ENCODE data around the gene NDST3. TPM values are rescaled to one million over a fixed set of nuclear protein-coding genes. Genes with fewer than 3 reads are reported as not detected.

The NDST3 gene
- total RNA-seq, 1 donor from 2014 or later: 1.5 TPM

DNA sequence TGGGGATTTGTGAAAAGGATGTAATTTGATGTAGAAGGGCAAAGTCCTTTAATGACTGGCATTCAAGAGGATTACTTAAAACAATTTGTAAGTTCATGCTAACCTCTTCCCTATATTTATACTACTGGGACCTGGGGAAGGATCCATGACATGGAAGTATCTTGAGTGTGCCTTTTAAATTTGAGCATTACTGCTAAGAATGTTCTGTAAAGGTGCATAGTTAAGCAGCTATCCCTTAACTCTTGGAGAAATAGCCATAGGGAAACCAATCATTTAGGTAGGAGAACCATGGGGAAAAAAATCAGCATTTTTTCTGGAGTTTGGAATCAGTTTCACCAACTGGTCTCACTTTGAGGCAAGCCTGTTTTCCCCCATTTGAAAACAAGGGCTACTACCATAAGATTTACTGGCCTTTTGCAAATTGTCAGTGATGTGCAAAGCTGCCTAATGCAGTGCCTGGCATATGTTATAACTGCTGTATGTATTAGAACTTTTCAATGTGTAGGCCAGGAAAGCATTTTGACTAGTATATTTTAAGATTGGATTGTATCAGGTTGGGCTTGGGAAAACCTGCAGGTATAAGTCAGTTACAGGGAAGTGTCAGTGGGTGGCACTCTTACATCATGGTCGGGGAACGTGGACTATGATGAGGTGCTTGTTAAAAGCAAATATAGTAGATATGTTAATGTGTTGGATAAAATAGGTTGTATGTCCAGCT, 246.4 kb downstream of the NDST3 start:
- no peak for DNase-seq (ENCODE audit: extremely low spot score, unreplicated experiment)
- H3K4me1 Mint-ChIP-seq (ENCODE audit: unreplicated experiment): peaks cover 29% of the 10 kb centered on the region
- TF ChIP-seq, protein P1, sequence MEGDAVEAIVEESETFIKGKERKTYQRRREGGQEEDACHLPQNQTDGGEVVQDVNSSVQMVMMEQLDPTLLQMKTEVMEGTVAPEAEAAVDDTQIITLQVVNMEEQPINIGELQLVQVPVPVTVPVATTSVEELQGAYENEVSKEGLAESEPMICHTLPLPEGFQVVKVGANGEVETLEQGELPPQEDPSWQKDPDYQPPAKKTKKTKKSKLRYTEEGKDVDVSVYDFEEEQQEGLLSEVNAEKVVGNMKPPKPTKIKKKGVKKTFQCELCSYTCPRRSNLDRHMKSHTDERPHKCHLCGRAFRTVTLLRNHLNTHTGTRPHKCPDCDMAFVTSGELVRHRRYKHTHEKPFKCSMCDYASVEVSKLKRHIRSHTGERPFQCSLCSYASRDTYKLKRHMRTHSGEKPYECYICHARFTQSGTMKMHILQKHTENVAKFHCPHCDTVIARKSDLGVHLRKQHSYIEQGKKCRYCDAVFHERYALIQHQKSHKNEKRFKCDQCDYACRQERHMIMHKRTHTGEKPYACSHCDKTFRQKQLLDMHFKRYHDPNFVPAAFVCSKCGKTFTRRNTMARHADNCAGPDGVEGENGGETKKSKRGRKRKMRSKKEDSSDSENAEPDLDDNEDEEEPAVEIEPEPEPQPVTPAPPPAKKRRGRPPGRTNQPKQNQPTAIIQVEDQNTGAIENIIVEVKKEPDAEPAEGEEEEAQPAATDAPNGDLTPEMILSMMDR (conservative IDR thresholded peaks at IDR 0.05): peak; percentile 77
- H3K9me3 Mint-ChIP-seq: no peaks in the 10 kb centered on the region
- H3K27ac Mint-ChIP-seq: peak overlapping the region; percentile 66
- H3K27me3 Mint-ChIP-seq: no peaks in the 10 kb centered on the region
- peaks cover 27% of the 10 kb centered on the region for H3K36me3 Mint-ChIP-seq
- peak overlapping the region; percentile 95 for H3K4me3 Mint-ChIP-seq

- H3K9me3 Mint-ChIP-seq: no peaks in the 10 kb centered on the region
- H3K27me3 Mint-ChIP-seq: no peaks in the 10 kb centered on the region
- peak overlapping the region; percentile 52 for H3K4me3 Mint-ChIP-seq
- H3K4me1 Mint-ChIP-seq (ENCODE audit: unreplicated experiment): peaks cover 29% of the 10 kb centered on the region
- TF ChIP-seq, protein P1 (conservative IDR thresholded peaks at IDR 0.05): no peak
- H3K36me3 Mint-ChIP-seq: peaks cover 27% of the 10 kb centered on the region
- DNase-seq (ENCODE audit: extremely low spot score, unreplicated experiment): no peak
- H3K27ac Mint-ChIP-seq: no peak overlapping the region
These were observed 247.5 kb downstream of the NDST3 start for GRCh38 chr4:118281611-118282442.

DNA sequence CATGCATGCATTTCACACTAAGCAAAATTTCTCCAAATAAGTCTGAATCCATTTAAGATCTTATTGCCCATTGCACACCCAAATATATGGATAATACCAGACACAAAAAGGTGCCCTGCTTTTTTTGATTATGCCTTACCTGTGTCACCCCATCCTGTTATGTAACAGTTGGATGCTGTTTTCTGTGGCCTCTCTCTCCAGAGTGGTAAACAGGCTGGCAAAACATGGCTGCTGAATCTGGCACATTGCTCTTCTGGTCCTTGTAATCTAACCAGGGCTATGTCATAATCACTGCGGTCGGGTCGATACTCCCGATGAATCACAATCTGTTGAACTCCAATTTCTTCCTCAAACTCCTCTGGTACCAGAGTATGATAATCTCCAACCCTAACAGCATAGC, 248.4 kb downstream of the NDST3 start:
- Mint-ChIP-seq H3K36me3 (peaks cover 27% of the 10 kb centered on the region), H3K27me3 (no peaks in the 10 kb centered on the region), H3K4me1 (ENCODE audit: unreplicated experiment) (peaks cover 29% of the 10 kb centered on the region), H3K9me3 (no peaks in the 10 kb centered on the region), H3K4me3 (no peak overlapping the region), H3K27ac (no peak overlapping the region)
- TF ChIP-seq, protein P1 (conservative IDR thresholded peaks at IDR 0.05): no peak
- no peak for DNase-seq (ENCODE audit: extremely low spot score, unreplicated experiment)

DNA sequence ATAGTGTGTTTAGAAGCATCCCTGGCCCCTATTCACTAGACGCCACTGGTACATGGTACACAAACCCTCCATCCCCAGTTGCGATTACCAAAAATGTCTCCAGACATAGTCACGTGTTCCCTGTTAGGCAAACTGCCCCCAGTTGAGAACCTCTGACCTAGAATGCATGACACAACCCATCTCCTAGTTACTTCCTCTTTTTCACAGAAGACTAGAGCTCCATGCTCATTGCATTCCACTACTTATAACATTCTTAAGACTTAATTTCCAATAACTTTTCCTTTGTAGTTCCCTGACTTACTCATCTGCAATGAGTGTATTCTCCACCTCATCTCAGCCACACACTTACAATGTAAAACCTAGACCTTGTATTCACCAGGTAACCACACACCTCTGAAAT, 249.9 kb downstream of the NDST3 start:
- Mint-ChIP-seq H3K4me3 (no peak overlapping the region), H3K36me3 (peaks cover 21% of the 10 kb centered on the region), H3K4me1 (ENCODE audit: unreplicated experiment) (peaks cover 23% of the 10 kb centered on the region), H3K27ac (no peak overlapping the region), H3K9me3 (no peaks in the 10 kb centered on the region), H3K27me3 (no peaks in the 10 kb centered on the region)
- DNase-seq (ENCODE audit: extremely low spot score, unreplicated experiment): no peak
- TF ChIP-seq, protein P1 (conservative IDR thresholded peaks at IDR 0.05): no peak

DNA sequence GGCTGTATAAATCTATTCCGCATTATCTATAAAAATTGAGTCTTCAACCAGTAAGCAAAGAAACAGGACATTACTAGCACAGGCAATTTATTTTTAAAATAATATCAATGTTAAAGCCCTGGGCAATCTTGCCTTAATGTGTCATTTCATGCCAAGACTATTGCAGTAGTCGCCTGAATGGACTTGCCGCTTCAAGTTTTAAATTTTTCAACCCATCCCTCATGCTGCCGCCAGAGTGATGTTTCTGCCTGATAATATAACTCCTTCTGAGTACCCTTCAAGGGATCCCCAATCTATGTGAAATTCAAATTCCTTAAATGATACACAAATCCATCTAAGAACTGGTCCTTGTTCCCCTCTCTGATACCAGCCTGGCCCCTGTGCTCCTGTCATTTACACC, 251.6 kb downstream of the NDST3 start:
- Mint-ChIP-seq H3K9me3 (no peaks in the 10 kb centered on the region), H3K27me3 (no peaks in the 10 kb centered on the region), H3K27ac (no peak overlapping the region), H3K4me1 (ENCODE audit: unreplicated experiment) (peaks cover 19% of the 10 kb centered on the region), H3K36me3 (peaks cover 13% of the 10 kb centered on the region), H3K4me3 (no peak overlapping the region)
- TF ChIP-seq, protein P1 (conservative IDR thresholded peaks at IDR 0.05): no peak
- no peak for DNase-seq (ENCODE audit: extremely low spot score, unreplicated experiment)
